Subcutaneous abdominal adipose tissue (tissue), 5 donors: ENCODE measurements around the gene MBOAT2.

Experiments used
- H3K27ac ChIP-seq: one replicate; pipeline ENCODE4 v1.7.0; 2013; ENCODE audit warnings: low read depth, mild to moderate bottlenecking, inconsistent platforms, low read length, moderate library complexity
- H3K27me3 ChIP-seq, 5 donors: one replicate each; pipeline ENCODE4 v1.7.0; 2013; ENCODE audit warnings: low read length in 5 of 5, inconsistent platforms in 1 of 5; ENCODE audit not compliant: control insufficient read depth in 5 of 5, insufficient read depth in 4 of 5
- H3K36me3 ChIP-seq, 5 donors: one replicate each; pipeline ENCODE4 v1.7.0; 2013; ENCODE audit warnings: low read length in 5 of 5; ENCODE audit not compliant: control insufficient read depth in 5 of 5, insufficient read depth in 5 of 5
- H3K4me1 ChIP-seq, 5 donors: one replicate each; pipeline ENCODE4 v1.7.0; 2013; ENCODE audit warnings: low read length in 5 of 5, mild to moderate bottlenecking in 3 of 5, moderate library complexity in 1 of 5; ENCODE audit not compliant: control insufficient read depth in 5 of 5, insufficient read depth in 5 of 5
- H3K4me3 ChIP-seq, 5 donors: one replicate each; pipeline ENCODE4 v1.7.0; 2013; ENCODE audit warnings: low read length in 5 of 5, low read depth in 1 of 5
- H3K9ac ChIP-seq, 5 donors: one replicate each; pipeline ENCODE4 v1.7.0; 2013; ENCODE audit warnings: low read length in 5 of 5, mild to moderate bottlenecking in 4 of 5, moderate library complexity in 3 of 5
- H3K9me3 ChIP-seq, 5 donors: one replicate each; pipeline ENCODE4 v1.7.0; 2013; ENCODE audit warnings: low read length in 5 of 5; ENCODE audit not compliant: control insufficient read depth in 5 of 5
- donor health status: healthy.
- donor health status: healthy.
- donor health status: healthy.
- donor health status: healthy.
- donor health status: healthy.

MBOAT2 gene

GRCh38 chr2:8858264-8858663 is 145.2 kb downstream of the MBOAT2 start:
- Histone ChIP-seq H3K4me3 (no peak overlapping the region), H3K9me3 (no peaks in the 10 kb centered on the region), H3K27me3 (no peaks in the 10 kb centered on the region), H3K36me3 (no peaks in the 10 kb centered on the region), H3K4me1 (no peaks in the 10 kb centered on the region), H3K27ac (no peak overlapping the region), H3K9ac (no peak overlapping the region)

DNA sequence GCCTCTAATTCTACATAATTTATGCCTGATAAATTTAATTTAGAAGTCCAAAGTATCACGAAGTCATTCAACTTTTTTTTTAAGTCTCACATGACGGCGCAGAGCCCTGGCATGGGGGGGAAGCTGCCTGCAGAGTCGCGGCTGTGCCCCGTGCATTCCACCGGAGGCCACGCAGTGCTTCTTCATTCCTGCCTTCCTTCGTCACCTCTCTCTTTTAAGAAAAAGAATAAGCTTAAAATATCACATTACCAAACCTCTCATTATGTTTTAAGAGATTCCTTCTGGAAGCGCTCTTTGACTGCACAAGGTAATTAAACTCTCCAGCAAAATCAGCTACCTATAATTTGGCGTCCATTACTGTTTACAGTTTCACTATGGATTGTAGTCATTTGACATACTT is 145.8 kb downstream of the MBOAT2 start:
- Histone ChIP-seq H3K27me3 (no peaks in the 10 kb centered on the region), H3K4me3 (no peak overlapping the region), H3K36me3 (no peaks in the 10 kb centered on the region), H3K27ac (no peak overlapping the region), H3K9me3 (no peaks in the 10 kb centered on the region), H3K9ac (no peak overlapping the region), H3K4me1 (no peaks in the 10 kb centered on the region)

- Histone ChIP-seq H3K27ac (no peak overlapping the region), H3K4me1 (peaks cover 0 to 2% (median 0%) of the 10 kb centered on the region in 5 donors), H3K9me3 (no peaks in the 10 kb centered on the region), H3K27me3 (no peaks in the 10 kb centered on the region), H3K9ac (no peak overlapping the region), H3K4me3 (no peak overlapping the region), H3K36me3 (no peaks in the 10 kb centered on the region)
Measured at GRCh38 chr2:8856176-8856575, 147.3 kb downstream of the MBOAT2 start.

- Histone ChIP-seq H3K9me3 (no peaks in the 10 kb centered on the region), H3K4me3 (no peak overlapping the region), H3K27me3 (peaks cover 0 to 4% (median 0%) of the 10 kb centered on the region in 5 donors), H3K4me1 (peaks cover 0 to 2% (median 0%) of the 10 kb centered on the region in 5 donors), H3K27ac (no peak overlapping the region), H3K36me3 (no peaks in the 10 kb centered on the region), H3K9ac (no peak overlapping the region)
Measured at GRCh38 chr2:8855010-8855409, 148.5 kb downstream of the MBOAT2 start.

- H3K27ac ChIP-seq: no peak overlapping the region
- no peak overlapping the region for H3K9ac ChIP-seq
- peaks cover 0 to 4% (median 0%) of the 10 kb centered on the region in 5 donors for H3K27me3 ChIP-seq
- H3K4me3 ChIP-seq: no peak overlapping the region
- no peaks in the 10 kb centered on the region for H3K36me3 ChIP-seq
- peaks cover 0 to 2% (median 0%) of the 10 kb centered on the region in 5 donors for H3K4me1 ChIP-seq
- no peaks in the 10 kb centered on the region for H3K9me3 ChIP-seq
Measured at GRCh38 chr2:8853426-8853825, 150.1 kb downstream of the MBOAT2 start.

DNA sequence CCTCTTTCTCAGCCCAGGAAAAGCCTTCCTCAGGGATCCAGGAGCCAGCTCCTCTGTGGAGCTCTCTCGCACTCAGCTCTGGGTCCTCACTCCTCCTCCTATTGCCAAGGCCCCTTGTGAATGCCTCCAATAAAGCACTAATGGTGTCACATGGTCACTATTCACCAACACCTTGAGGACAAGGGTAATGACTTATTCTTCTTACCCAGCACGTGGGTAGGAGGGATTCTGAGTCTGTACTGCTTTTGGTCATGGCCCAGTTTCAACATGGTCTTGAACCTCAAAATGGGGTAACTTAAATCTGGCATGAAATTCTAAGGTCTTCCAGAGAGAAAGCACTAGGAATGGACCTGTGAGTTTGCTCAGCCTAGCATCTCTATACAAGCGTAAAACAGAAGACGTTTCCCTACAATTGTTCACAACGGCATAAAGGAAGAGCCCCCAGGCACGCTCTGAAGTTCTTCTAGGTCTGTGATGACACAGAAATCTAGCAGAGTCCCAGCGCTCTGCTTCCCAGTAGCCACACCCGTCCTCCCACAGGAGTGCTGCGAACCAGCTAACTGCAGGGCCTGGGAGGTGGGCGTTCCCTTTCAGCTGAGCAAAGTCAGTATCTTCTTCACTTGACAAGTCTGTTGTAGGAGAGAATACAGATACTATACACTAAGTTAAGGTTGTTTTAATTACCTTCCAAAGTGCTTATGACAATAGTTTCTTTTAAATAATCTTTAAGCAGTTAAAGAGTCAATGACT is 151.5 kb downstream of the MBOAT2 start:
- Histone ChIP-seq H3K4me1 (peaks cover 0 to 2% (median 0%) of the 10 kb centered on the region in 5 donors), H3K9me3 (no peaks in the 10 kb centered on the region), H3K9ac (no peak overlapping the region)

DNA sequence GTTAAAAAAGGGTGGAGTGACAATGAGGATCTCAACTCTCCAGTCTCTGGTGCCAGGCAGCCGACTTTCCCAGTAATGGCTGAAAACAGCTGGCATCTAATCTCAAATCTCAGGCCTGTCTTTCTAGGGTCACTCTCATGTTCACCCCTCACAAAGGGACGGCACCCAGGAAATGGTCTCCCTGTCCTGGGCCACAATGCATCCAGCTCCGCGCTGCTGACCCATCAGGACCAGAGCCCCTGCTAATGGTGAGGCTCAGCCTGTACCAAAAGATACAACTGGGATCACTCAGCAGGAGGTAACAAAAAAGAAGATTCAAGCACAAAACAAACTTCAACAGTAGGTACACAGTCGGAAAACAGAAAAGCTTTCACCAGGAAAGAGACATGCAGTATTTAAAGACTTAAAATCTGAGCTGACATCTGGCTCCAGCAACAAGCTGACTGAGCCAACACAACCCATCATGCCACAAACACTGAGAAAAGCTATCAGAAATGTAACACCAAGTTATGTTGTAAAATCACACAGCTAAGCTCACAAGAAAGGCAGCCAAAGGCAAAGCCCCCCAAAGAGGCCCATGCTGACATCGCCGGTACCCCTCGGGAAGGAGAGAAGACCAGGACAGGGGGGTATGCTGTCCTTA is 152.5 kb downstream of the MBOAT2 start:
- Histone ChIP-seq H3K4me1 (peaks cover 0 to 2% (median 0%) of the 10 kb centered on the region in 5 donors), H3K4me3 (no peak overlapping the region), H3K36me3 (no peaks in the 10 kb centered on the region), H3K27me3 (peaks cover 2 to 6% (median 4%) of the 10 kb centered on the region in 5 donors), H3K27ac (no peak overlapping the region), H3K9ac (no peak overlapping the region), H3K9me3 (no peaks in the 10 kb centered on the region)

More for the DNA sequence above, 151.5 kb downstream of the MBOAT2 start:
- Histone ChIP-seq H3K27ac (no peak overlapping the region), H3K36me3 (no peaks in the 10 kb centered on the region), H3K27me3 (peaks cover 0 to 6% (median under 1%) of the 10 kb centered on the region in 5 donors), H3K4me3 (no peak overlapping the region)

GRCh38 chr2:8849327-8849726 is 154.2 kb downstream of the MBOAT2 start:
- H3K4me1 ChIP-seq: peaks cover 0 to 2% (median 0%) of the 10 kb centered on the region in 5 donors
- H3K27me3 ChIP-seq: peaks cover 3 to 9% (median 6%) of the 10 kb centered on the region in 5 donors
- H3K36me3 ChIP-seq: no peaks in the 10 kb centered on the region
- no peak overlapping the region for H3K4me3 ChIP-seq
- no peak overlapping the region for H3K27ac ChIP-seq
- no peaks in the 10 kb centered on the region for H3K9me3 ChIP-seq
- H3K9ac ChIP-seq: no peak overlapping the region

DNA sequence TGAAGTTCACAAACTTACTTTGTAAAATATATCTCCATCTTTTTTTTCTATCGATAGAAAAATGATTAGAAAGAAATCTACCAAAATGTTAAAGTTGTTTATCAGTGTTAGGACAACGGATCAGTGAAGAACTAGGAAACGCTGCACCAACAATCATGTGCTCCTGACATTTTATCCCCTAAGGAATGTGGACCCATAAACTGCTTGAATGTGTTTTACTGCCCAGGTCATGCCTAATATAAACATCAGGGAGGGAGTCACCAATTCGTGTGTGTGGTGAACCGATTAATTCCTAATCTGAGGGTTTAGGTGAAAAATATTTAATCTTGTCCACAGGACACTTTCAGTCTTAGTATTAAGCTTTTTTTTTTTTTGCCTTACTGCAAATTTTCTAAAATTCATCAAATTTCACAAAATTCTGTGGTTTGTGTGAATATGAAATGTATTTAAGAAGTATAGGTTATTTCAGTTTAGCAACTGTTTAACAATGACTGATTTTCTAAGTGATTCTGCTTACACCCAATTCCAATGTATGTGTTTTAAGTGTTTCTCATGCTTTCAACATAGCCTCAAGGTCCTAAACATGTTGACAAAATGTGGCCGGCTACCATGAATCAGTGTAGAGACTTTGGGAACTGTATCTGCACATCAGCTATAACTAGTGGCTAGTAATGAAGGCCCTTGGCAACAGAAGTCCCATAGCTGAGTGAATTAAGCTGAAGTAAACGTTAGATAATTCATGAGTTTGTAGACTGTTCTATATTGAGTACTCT is 155.0 kb downstream of the MBOAT2 start:
- Histone ChIP-seq H3K27me3 (peaks cover 3 to 9% (median 6%) of the 10 kb centered on the region in 5 donors), H3K4me3 (no peak overlapping the region), H3K36me3 (no peaks in the 10 kb centered on the region), H3K27ac (no peak overlapping the region), H3K9me3 (no peaks in the 10 kb centered on the region), H3K4me1 (peaks cover 0 to 2% (median 0%) of the 10 kb centered on the region in 5 donors), H3K9ac (no peak overlapping the region)

DNA sequence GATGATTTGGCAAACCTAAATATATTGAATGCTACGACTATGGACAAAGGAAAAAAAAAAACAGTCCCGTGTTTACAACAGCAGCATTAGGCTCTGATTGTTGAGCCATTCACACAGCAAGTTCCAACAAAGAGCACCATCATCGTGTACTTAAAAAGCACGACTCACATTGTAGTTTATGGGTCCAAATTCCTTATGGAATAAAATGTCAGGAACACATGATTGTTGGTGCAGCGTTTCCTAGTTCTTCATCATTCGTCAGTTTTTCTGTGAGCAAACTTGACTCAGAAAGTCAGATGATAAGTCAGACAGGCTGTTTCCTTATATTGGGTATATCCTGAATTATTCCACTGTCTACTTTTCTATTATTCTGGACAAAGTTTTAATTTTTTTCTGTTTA is 156.1 kb downstream of the MBOAT2 start:
- H3K27me3 ChIP-seq: peaks cover 3 to 9% (median 6%) of the 10 kb centered on the region in 5 donors
- H3K27ac ChIP-seq: no peak overlapping the region
- no peak overlapping the region for H3K4me3 ChIP-seq
- peaks cover 0 to 2% (median 0%) of the 10 kb centered on the region in 5 donors for H3K4me1 ChIP-seq
- H3K36me3 ChIP-seq: no peaks in the 10 kb centered on the region
- H3K9me3 ChIP-seq: no peaks in the 10 kb centered on the region
- H3K9ac ChIP-seq: no peak overlapping the region
